Left ventricle myocardium superior (tissue), 1 donor: Measurements from ENCODE around the gene TAPT1. TPM values are rescaled to one million over a fixed set of nuclear protein-coding genes. Genes with fewer than 3 reads are reported as not detected.

Experiments
- ATAC-seq: fragments of 200-7000 bp; cut with Tn5 transposase; one replicate; pipeline ENCODE4 v1.9.1; 2020; ENCODE audit warnings: mild to moderate bottlenecking, moderate library complexity
- DNase-seq: peaks from one replicate; pipeline ENCODE4 v3.0.0-alpha.2; 2020
- intact Hi-C: fragments of 100-400 bp; cut with micrococcal nuclease; formaldehyde crosslinking; loops from one replicate; pipeline ENCODE4 v1.11.0; 2022
- total RNA-seq: library from RNA; stranded (reverse); fragmentation: NEBNext Ultra II Directional; extraction: Animal tissue kit (Norgen Biotek cat#: 25700); gene quantifications from one replicate; pipeline ENCODE4 v1.2.1, GENCODE V29; 2021
- donor health status: DM: no; HTN: yes; CAD: no; lungs with severe emphysema.

Gene TAPT1
- total RNA-seq, 1 donor from 2014 or later: 40.9 TPM

DNA sequence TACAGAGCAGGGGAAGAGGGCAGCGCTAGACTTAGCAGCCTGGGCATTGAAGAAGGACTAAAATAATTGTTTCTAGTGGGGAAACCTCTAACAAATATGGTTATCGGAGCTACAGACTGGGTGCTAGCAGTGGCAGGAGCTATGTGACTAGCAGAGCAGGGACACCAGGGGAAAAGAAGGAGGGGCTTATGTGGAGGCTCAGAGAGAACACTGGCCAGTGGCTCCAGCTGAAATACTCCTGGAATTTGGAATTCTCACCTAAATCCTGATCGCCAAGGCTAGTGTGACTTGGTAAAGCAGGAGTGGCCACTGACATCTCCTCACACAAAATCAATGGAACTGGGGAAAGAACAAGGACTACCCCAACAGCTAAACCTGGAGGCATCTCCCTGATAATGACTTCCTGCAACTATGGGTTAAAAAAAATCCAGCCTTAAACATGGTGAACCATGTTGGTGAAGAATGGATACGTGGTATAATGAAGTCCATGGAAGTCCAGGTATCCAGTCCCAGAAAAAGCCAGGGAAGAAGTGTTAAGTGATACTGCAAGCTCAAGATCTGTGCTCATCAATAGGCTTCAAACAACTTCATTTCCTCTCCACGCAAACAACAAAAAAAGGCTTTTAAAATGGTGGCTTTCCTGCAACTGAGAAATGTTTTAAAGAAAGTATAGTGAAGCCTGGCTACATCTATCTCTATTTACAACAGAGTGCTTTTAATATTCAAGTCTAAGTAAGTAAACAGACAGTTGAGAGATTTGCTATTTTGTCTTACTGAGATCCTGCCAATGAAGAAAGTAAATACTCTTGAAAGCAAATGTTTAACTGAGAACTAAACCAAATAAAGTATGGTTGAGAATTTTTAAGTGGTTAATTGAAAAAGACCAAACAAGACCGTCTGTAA is 1.8 kb downstream of the TAPT1 start:
- peak; percentile 44 for ATAC-seq
- intact Hi-C loops: no loop called here

DNA sequence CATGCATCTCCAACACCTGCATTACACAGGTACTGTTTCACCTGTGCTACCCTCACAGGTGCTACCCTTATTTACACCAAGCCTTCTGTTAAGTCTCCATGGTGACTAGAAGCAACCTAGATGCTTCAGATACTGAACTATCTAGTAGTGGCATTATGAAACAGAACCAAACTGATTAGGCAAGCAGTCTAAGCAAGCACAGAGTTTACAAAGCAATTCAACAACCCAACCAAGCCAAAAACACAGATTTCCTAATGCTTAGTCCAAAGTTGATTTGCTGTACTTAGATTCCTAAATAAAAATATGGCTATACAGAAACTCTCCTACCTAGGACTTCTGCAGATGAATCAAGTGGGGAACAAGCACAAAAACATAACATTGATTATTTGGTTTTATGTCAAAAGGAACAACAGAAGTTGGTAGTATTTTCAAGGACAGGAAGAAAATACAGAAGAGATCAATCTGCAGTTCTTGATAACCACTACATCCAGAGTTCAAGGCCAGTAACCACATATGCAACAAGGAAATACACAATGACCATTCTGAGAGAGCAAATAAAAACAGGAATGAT is 3.2 kb downstream of the TAPT1 start:
- DNase-seq (no peak), ATAC-seq (no peak)
- intact Hi-C loops: no loop called here

More for the DNA sequence above, 1.8 kb downstream of the TAPT1 start:
- DNase-seq: no peak

DNA sequence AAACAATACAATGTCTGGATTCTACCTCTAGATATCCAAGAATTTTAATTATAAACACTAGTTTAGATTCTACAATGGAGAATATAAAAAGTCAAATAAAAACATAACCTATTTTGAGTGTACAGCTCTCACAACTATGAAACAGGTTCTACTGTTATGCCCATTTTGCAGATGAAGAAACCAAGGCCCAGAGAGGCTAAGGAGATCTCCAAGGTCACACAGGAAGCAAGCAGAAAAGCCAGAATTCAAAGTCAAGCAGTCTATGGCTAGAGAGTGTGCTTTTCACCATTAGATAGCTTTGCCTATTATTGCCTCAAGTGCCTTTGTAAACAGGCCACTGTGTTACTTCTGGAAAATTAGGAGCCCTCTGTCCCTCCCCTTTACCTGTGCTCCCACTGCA is 7.3 kb downstream of the TAPT1 start:
- DNase-seq (no peak), ATAC-seq (no peak)
- intact Hi-C loops: no loop called here

DNA sequence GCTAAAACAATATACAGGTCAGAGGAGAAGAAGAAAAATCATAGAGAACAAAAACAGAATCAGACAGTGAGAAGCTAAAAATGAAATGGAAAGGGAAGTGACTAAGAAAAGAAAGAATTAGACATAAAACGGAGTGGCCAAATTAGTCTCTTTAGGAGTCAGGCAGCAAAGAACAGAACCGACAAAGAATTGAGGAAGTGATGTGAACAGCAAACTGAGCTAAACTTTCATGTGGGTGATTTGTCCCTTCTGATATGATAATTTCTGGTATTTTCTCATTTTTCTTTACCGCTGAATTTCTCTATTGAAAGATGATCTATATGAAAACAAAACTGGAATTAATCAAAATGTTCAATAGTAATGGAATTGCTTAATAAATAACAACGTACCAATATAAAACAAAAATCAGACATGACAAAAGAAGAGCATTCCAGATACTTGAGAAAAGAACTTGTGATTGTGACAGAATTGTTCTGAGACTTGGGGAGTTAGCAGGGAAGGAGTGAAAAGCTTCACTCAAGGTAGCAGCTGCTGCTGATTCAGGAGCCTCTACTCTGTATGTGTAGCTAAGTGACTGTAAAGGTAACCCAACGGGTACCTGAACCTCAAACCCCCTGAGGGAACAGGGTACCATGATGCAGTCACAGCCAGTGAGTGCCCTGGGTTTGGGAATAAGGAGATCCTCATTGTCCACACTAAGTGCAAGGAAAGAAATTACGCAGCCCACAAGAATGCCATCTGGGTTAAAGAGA is 8.8 kb downstream of the TAPT1 start:
- DNase-seq: no peak
- intact Hi-C loops: no loop called here
- no peak for ATAC-seq

DNA sequence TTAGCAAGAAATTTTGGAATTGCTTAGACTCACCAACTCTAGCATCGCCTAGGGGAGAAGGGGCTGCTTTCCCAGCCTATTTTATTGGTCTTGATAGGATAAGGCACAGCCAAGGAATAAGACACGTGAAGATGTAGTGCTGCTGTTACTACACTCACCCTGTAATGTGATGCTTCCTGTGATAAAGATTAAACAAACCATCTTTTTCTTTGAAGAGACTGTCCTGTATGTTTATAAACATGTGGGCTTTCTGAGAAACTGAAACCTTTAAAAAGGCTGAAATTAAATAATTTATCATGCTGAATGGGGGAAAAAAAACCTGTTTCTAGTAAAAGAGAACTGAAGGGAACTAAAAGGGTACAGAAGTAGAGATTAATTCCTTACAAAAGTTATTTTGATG is 13.2 kb downstream of the TAPT1 start:
- intact Hi-C loops: no loop called here
- ATAC-seq (no peak), DNase-seq (no peak)

DNA sequence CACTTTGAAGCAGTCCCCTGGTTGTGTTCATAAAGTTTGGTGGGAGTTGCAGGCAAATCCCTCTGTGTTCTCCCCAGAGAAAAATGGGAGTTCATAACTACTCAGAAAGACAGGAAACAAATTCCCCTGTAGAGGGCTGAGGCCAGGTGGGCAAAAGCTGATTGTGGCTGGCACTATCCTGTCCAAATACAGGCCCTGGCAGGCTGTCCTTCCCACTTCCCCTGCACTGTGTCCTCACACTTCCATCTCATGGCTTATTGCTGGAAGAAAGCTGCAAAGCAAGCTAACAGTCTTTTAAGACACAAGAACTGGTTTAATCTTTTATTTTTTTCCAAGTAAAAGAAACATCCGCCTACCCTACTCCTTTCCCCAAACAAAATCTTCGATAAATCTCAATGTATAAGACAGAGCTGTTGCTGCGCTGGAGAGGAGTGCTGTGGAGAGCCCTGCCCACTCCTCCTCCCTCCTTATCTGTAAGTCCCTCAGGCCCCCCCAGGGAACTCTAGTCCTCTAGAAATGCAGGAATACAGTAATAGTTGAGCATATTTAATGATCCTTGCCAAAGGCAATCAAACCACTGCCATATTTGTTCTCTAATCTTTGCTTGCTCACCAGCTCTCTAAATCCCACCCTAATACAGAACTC is 14.0 kb downstream of the TAPT1 start:
- intact Hi-C loops: no loop called here
- ATAC-seq: peak; percentile 27
- no peak for DNase-seq

DNA sequence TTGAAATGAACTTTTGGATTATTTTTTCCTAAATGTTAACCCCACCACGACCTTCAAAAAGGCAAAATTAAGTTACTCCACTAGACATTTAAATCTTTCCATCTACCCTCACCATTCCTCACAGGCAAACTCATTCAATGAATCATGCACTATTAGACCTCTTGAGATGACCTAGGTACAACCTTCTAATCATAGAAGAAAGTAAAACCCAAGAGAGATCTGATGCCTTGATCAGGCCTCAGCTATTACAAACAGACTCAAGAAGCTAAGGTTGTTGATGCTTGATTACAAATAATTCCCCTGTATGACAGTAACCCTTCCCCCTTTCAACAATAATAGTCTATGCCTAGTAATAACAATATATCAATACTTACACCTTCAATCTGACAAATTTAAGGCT is 18.9 kb downstream of the TAPT1 start:
- ATAC-seq: no peak
- no peak for DNase-seq
- intact Hi-C loops: no loop called here

DNA sequence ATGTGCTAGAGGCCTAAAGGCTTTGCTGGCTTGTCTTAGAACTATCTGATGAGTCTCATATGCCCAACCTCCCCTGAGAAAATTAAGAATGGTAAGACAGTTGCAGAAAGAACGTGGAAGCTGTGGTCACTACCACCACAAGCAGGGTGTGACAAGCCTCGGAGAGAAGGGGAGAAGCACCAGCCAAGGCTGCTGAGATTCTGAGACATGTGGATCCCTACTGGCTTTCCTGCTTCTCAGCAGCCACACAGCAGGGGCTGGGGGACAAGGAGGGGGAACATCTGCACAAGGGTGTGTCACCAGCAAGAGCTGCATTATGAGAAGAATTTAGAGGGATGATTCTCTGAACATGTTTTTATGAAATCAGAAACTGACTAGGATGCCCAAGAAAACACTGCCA is 19.4 kb downstream of the TAPT1 start:
- intact Hi-C loops: no loop called here
- no peak for DNase-seq
- ATAC-seq: peak; percentile 19

DNA sequence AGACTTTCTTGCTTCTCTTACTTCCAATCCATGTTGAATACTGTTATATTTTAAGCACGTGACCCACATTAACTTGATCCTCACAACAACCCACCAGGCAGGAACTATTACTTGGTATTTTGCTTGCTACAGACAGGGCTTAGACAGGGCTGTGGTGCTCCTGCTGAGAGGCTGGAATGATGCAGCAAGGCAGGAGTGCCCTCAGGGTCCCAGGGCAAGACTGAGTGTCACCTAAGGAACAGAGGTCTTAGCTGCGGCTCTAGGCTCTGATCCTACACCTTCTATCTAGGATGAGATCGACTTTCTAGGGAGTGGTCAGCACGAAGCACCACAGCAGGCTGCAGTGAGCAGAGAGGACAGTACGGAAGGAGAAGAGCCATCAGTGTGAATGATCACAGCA is 20.0 kb downstream of the TAPT1 start:
- intact Hi-C loops: no loop called here
- DNase-seq: no peak
- no peak for ATAC-seq

DNA sequence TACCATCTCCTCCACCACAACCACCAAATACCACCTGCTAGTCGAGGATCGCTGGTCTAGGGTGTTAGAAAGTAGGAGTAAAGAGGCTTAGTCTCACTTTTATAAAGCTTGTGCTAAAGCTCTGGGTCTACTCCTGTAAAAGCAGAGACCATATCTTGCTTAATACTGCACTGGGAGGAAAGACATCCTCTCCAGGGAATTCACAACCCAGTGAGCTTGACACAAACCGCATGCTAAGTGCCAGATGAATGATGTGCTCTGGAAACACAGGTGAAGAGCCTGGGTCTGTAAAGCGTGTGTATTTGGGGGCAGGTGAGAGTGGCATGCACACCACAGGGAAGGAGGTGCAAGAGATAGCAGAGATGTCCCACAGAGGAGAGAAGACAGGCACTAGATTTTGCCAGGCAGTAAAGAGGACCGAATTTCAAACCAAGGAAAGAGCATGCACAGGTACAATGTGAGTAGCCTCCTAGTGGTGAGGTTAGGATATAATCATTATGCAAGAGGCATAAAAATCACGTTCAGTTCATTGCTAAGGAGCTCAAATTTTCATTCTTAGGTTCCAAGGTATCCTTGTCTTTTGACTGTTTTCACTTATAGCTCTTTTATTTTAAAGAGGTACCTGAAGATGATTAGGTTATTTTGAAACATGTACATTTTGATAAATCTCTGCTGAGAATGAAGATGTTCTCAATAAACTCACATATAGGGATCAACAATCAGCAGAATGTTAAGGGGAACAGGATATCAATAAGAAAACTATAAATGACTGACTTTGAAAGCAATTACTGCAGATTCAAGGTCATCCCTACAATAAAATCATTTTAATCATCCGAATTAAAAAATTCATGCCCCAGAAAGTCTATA is 20.7 kb downstream of the TAPT1 start:
- intact Hi-C loops: no loop called here
- ATAC-seq (peak; percentile 55), DNase-seq (no peak)

DNA sequence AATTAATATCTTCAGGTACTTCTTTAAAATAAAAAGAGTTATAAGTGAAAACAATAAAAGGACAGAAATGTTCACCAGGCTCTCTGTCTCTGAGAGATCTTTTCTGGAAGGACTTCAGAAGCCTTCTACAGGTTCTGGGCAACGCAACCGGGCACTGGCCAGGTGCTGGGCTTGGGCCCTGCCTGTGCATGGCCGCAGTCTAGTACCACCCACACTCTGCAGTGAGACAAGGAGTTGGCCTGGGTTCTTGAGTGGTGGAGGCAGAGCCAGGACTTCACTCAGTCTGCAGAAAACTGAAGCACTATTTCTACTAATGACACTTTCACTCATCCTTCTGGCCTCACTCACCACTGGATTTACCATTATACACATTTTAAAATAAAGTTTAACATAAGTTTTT is 21.8 kb downstream of the TAPT1 start:
- peak; percentile 62 for ATAC-seq

DNA sequence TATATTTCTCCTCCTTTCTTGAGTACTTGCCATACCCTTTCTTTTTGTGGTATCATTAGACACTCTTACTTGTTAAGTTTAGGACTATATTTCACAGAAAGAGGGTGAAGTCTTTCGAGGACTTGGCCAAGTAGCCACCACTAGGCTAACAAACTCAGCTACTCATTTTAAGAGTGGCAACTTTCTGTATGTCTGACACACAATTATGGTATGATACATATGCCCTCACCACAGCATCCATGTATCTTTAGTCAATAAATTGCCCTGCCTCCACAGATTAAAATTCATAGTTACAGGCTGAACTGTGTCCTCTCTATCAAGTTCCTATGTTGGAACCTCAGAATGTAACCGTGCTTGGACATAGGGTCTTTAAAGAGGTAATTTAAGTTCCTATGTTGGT is 23.2 kb downstream of the TAPT1 start:
- intact Hi-C loops: no loop called here
- ATAC-seq: no peak
- DNase-seq: no peak

More for the DNA sequence above, 21.8 kb downstream of the TAPT1 start:
- intact Hi-C loops: no loop called here
- DNase-seq: no peak

DNA sequence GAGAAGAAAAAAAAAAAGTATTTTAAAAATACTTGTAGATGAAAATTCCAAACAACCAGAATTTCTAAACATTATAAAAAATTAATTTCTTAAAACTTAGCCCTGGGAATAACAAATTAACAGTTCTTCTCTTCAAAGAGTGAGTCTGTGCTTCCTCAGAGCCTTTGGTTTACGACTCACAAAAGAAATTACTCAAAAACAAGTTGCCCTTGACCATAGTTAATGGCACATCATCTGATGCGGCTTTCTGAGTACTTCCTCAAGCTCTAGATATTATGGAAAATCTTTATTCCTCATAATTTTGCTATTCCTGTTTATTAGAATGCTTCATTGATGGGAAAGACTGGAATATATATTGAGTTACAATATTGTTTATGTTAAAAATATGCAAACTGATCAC is 23.7 kb downstream of the TAPT1 start:
- ATAC-seq: no peak
- intact Hi-C loops: no loop called here
- no peak for DNase-seq

DNA sequence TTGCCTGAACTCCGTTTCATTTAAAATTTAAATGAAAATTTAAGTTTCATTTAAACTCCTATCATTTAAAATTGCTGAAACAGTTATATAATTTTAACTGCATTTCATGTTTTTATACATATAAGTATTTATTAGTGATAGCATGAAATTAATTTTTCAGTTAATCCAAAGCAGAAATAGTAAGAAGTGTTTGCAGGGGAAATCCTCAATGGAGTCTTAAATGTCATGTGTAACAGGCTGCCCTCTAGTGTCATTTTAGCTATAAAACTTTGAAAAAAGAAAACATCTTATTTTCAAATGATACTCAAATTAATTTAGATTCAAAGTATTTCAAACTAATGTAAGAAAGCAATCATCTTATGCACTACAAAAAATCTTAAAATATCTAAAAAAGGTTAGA is 27.2 kb downstream of the TAPT1 start:
- DNase-seq: no peak
- intact Hi-C loops: loop anchor here (5.0 to 10.0 kb wide), 2 partner anchors 66 to 172 kb away; no protein-coding TSS in a partner anchor

DNA sequence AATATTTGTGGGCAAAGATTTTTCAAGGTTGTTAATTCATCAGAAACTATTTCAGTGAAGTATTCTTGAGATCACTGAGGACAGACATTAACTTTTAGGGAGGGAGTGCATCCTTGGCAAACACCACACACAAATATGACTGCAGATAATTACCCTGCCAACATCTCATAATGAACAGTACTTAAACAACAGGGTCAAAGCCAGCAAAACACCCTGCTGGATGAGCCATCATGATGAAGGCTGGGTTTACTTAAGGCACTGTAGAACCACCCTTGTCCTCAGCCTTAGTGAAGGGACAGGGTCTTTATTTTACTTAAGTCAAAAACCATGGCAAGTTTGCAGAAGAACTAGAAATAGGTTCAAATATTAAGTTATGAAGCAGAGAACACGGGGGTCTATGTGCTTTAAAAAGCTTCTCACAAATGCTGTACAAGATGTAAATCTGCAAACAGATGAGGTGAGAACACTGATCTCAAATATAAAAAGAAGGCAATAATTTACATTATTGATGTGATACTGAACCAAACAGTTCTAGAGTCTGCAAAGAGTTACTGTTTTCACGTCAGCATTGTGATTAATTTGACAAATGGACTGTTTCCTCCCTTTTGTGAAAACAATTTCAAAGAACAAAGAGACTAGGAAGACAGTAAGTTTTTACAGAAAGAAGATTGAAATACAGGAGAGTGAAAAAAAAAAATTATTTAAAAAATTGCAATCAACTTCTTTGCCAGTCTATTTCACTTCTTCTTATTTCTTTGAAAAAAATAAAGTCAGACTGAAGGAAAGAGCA is 28.2 kb downstream of the TAPT1 start:
- ATAC-seq (peak; percentile 53), DNase-seq (no peak)
- intact Hi-C loops: loop anchor here (5.0 to 10.0 kb wide), 2 partner anchors 67 to 171 kb away; no protein-coding TSS in a partner anchor

More for the DNA sequence above, 27.2 kb downstream of the TAPT1 start:
- ATAC-seq: no peak

DNA sequence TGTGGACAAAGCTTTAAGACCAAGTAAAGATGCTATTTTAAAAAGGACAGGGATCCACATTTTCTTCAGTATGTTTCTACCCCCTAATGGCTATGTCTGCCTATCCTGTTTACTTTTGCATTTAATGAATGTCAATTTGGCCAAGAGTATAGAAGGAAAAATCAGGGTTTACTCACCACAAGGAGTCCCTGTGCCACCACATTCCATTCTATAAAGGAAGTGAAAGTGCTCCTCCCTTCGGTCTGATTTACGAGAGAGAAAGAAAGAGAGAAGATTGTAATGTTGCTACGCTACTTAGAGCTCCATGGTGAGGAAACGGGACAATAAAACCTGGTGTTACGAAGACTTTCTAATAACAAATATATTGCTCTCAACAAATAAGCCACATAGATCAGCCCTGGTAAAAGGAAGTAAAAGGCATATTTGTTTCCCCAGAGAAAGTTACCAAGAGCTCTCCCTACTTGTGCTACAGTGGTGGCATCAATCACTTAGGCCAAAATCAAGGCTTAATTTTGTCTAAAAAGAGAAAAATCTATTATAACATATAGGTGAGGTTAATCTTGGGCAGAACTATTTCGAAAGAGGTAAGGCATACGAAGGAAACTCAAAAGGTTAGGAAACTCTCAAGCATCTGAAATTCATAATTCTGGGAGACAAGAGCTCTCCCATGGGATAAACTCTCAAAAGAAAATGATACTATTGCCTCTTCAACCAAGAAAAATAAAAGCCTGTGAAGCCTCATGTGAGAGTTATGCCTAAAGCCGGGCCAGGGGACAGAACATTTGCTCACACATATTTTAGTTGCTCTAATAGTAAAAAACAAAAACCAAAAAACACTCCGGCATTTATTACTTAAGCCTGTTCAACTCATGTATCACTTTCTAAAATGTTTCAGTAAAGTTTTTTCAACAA is 29.5 kb downstream of the TAPT1 start:
- intact Hi-C loops: loop anchor here (5.0 to 10.0 kb wide), 2 partner anchors 68 to 169 kb away; no protein-coding TSS in a partner anchor
- ATAC-seq (peak; percentile 86), DNase-seq (no peak)

DNA sequence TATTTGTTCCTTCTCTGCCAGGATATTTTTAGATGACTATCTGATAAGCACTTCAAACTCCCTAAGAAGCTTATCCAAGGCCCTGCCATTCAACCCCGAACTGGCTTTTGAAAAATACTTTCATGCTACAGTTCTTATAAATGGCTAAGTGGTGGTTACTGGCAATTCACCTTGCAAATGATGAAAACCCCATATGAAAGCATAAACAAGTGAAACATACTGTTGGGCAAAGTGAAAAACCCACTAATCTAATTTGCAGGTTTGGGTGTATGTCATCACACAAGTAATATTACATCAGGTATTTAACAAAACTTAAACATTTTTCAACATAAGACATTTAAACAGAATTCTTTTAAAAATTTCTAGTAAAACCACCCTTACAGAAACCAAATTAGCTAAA is 31.1 kb downstream of the TAPT1 start:
- DNase-seq (no peak), ATAC-seq (no peak)
- intact Hi-C loops: loop anchor here (5.0 to 10.0 kb wide), 2 partner anchors 70 to 168 kb away; no protein-coding TSS in a partner anchor
